Urothelium cell line (cell line): ENCODE results near the gene TTC17.
"Not testable (repeated sequence)": the region's sequence is repeated elsewhere in the genome, so short reads cannot be mapped to it uniquely, and the experiment has no call there.

Source experiments
- DNase-seq: peaks from one replicate; pipeline ENCODE4 v3.0.0; 2011; ENCODE audit warnings: low spot score, mixed read lengths
- FAIRE-seq: peaks from 2 replicates; lab custom pipeline; 2011; peaks lifted over from hg19 to GRCh38; lab: Jason Lieb, UNC

TTC17 gene

GRCh38 chr11:43382614-43383013, 23.9 kb downstream of the TTC17 start:
- DNase-seq (no peak), FAIRE-seq (no peak)

- FAIRE-seq, result no peak
- no peak for DNase-seq
These were observed 25.7 kb downstream of the TTC17 start for GRCh38 chr11:43384393-43384792.

- DNase-seq (no peak), FAIRE-seq (no peak)
These were observed 34.0 kb downstream of the TTC17 start for GRCh38 chr11:43392713-43393112.

- no peak for DNase-seq
These were observed 35.1 kb downstream of the TTC17 start for GRCh38 chr11:43393765-43394355.

GRCh38 chr11:43396617-43397016, 37.9 kb downstream of the TTC17 start:
- FAIRE-seq, result no peak
- no peak for DNase-seq

More at GRCh38 chr11:43393765-43394355, 35.1 kb downstream of the TTC17 start:
- no peak for FAIRE-seq

- DNase-seq, result no peak
- no peak for FAIRE-seq
These were observed 38.5 kb downstream of the TTC17 start for GRCh38 chr11:43397251-43397650.

GRCh38 chr11:43399983-43400630, 41.4 kb downstream of the TTC17 start:
- DNase-seq, result no peak
- no peak for FAIRE-seq

- FAIRE-seq (no peak), DNase-seq (no peak)
These were observed 42.5 kb downstream of the TTC17 start for GRCh38 chr11:43401252-43401651.

GRCh38 chr11:43401811-43402210, 43.1 kb downstream of the TTC17 start:
- not testable (repeated sequence) for FAIRE-seq, DNase-seq

GRCh38 chr11:43403357-43404231, 44.9 kb downstream of the TTC17 start:
- FAIRE-seq (no peak), DNase-seq (no peak)

- DNase-seq (no peak), FAIRE-seq (no peak)
These were observed 45.7 kb downstream of the TTC17 start for GRCh38 chr11:43404406-43404805.

- FAIRE-seq, result no peak
These were observed 46.2 kb downstream of the TTC17 start for GRCh38 chr11:43404836-43405479.

GRCh38 chr11:43408277-43408676, 49.6 kb downstream of the TTC17 start:
- FAIRE-seq (no peak), DNase-seq (no peak)

More at GRCh38 chr11:43404836-43405479, 46.2 kb downstream of the TTC17 start:
- DNase-seq, result no peak

- FAIRE-seq (no peak), DNase-seq (no peak)
These were observed 51.7 kb downstream of the TTC17 start for GRCh38 chr11:43410394-43410793.

GRCh38 chr11:43418197-43418596, 59.5 kb downstream of the TTC17 start:
- DNase-seq (no peak), FAIRE-seq (no peak)

- FAIRE-seq, result no peak
These were observed 60.7 kb downstream of the TTC17 start for GRCh38 chr11:43419460-43419859.

GRCh38 chr11:43427971-43428370, 69.3 kb downstream of the TTC17 start:
- no peak for DNase-seq
- FAIRE-seq, result no peak

More at GRCh38 chr11:43419460-43419859, 60.7 kb downstream of the TTC17 start:
- DNase-seq, result peak; percentile 25

- DNase-seq, FAIRE-seq: not testable (repeated sequence)
These were observed 72.2 kb downstream of the TTC17 start for GRCh38 chr11:43430916-43431315.

GRCh38 chr11:43434893-43435292, 76.2 kb downstream of the TTC17 start:
- DNase-seq, result no peak
- FAIRE-seq, result no peak

- DNase-seq (no peak), FAIRE-seq (no peak)
These were observed 81.8 kb downstream of the TTC17 start for GRCh38 chr11:43440486-43440885.

- DNase-seq (no peak), FAIRE-seq (no peak)
These were observed 85.1 kb downstream of the TTC17 start for GRCh38 chr11:43443811-43444210.
